ENCODE data around the gene C3. TPM values are rescaled to one million over a fixed set of nuclear protein-coding genes. Genes with fewer than 3 reads are reported as not detected.

Gene C3
- total RNA-seq (46.1 TPM), polyA plus RNA-seq (311 TPM)
- long read RNA-seq, donor 1: 0 reads
- long read RNA-seq, donor 2, full-length matches to known transcripts: 5 of 131 reads
- long read RNA-seq, donor 2, partial matches to known transcripts: 107 of 131 reads
- long read RNA-seq, donor 2, other reads (novel, unspliced or antisense): 19 of 131 reads
- long read RNA-seq, donor 3, full-length matches to known transcripts: 2 of 2 reads
- long read RNA-seq, donor 3, partial matches to known transcripts: 0 of 2 reads
- long read RNA-seq, donor 3, other reads (novel, unspliced or antisense): 0 of 2 reads
- long read RNA-seq, donor 4, partial matches to known transcripts: 0 of 1 reads
- long read RNA-seq, donor 4, other reads (novel, unspliced or antisense): 0 of 1 reads
- long read RNA-seq, donor 5, full-length matches to known transcripts: 6 of 20 reads
- long read RNA-seq, donor 5, partial matches to known transcripts: 14 of 20 reads
- long read RNA-seq, donor 5, other reads (novel, unspliced or antisense): 0 of 20 reads
- long read RNA-seq, donor 6, partial matches to known transcripts: 7 of 10 reads
- long read RNA-seq, donor 6, other reads (novel, unspliced or antisense): 0 of 10 reads
- long read RNA-seq, donor 7: 0 reads
- long read RNA-seq, donor 8, full-length matches to known transcripts: 1 of 1 reads
- long read RNA-seq, donor 8, partial matches to known transcripts: 0 of 1 reads
- long read RNA-seq, donor 8, other reads (novel, unspliced or antisense): 0 of 1 reads
- long read RNA-seq, donor 9: 0 reads
- long read RNA-seq, donor 10: 0 reads

DNA sequence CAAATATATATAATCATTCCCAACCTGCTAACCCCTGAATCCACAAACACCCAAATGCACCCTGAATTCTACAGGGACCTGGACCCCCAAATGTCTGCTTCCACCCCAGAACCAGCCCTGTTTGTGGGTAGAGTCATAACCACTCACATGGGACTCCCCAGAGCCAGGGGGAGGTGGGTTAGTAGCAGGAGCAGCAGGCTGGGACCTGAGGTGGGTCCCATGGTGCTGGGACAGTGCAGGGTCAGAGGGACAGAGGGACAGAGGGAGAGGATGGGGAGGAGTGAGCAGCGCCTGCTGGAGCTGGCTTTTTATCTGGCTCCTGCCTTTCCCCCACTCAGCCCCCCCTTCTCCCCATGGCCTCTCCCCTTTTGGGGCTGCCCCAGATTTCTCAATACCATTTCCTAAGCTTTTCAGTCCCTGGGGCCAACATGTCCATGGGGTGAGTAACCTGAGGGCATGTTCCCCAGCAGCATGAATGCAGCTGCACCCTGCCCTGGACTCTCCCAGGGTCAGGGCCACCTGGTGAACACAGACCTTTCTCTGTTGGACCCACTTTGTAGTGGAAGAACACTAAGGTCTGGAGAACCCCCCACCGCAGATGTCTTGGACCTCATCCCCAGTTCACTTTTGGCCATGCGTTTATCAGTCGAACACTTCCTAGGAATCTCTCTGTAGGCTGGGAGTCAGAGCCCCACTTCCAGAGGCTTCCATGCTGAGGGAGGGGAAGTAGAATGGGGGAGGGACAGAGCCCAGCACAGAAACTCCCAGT, at the start of gene C3:
Gene C3, minus strand, starts transcription at position 282 of the 769 bp plus-strand sequence. Its CDS starts 61 bp downstream, at position 221.
- 95% methylated on average over 4 of the region's 4 CpGs for WGBS
- no peak for DNase-seq (ENCODE audit: low read depth in 6 of 9, low spot score in 9 of 9)
- peaks cover 0 to 2% of the 10 kb centered on the region in 2 donors for H3K27me3 ChIP-seq (ENCODE audit: control insufficient read depth in 2 of 2, insufficient read depth in 1 of 2, low read length in 1 of 2)
- H3K36me3 ChIP-seq (ENCODE audit: control insufficient read depth in 2 of 2, insufficient read depth in 2 of 2, low read length in 1 of 2): no peaks in the 10 kb centered on the region
- peaks cover 0 to 11% of the 10 kb centered on the region in 2 donors for H3K4me1 ChIP-seq (ENCODE audit: control insufficient read depth in 2 of 2, insufficient read depth in 2 of 2, low read length in 2 of 2)
- peak within 1 kb of the TSS in 1 of 2 donors; percentile 52 for H3K27ac ChIP-seq (ENCODE audit: low read depth in 1 of 2, low read length in 1 of 2)
- H3K4me3 ChIP-seq (ENCODE audit: low read length in 2 of 2): peak within 1 kb of the TSS in 1 of 2 donors; percentile 10
- peaks cover 0 to 7% of the 10 kb centered on the region in 2 donors for H3K9me3 ChIP-seq (ENCODE audit: control insufficient read depth in 2 of 2, insufficient read depth in 1 of 2, low read length in 1 of 2)

DNA sequence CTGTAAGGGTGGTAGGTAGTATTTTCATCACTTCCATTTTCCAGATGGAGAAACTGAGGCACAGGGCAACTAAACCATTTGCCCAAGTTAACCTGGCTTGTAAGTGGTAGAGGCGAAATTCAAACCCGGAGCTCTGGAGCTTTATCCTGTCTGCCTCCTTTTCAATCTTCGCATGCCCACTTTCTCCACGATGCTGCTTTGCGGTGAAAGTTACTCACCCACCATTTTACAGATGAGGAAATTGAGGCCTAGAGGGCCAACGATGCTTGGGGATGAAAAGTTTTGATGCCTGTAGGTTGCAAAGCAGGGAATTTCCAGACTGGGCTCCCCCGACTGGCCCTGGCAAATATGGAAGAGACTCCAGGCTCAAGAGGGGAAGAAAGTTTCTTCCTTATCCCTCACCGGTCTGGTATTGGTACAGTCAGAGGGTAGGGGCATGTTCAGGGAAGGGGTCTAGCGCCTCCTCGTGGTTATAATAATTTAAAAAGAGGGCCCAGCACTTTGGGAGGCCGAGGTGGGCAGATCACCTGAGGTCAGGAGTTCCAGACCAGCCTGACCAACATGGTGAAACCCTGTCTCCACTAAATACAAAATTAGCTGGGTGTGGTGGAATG, 48.7 kb upstream of the C3 start:
- peaks cover 0 to 4% of the 10 kb centered on the region in 2 donors for H3K9me3 ChIP-seq (ENCODE audit: control insufficient read depth in 2 of 2, insufficient read depth in 1 of 2, low read length in 1 of 2)
- peaks cover 0 to 4% of the 10 kb centered on the region in 2 donors for H3K27me3 ChIP-seq (ENCODE audit: control insufficient read depth in 2 of 2, insufficient read depth in 1 of 2, low read length in 1 of 2)
- H3K4me1 ChIP-seq (ENCODE audit: control insufficient read depth in 2 of 2, insufficient read depth in 2 of 2, low read length in 2 of 2): peaks cover 11 to 44% of the 10 kb centered on the region in 2 donors
- no peak overlapping the region for H3K4me3 ChIP-seq (ENCODE audit: low read length in 2 of 2)
- no peaks in the 10 kb centered on the region for H3K36me3 ChIP-seq (ENCODE audit: control insufficient read depth in 2 of 2, insufficient read depth in 2 of 2, low read length in 1 of 2)
- peak in 1 of 9 donors; percentile 21 for DNase-seq (ENCODE audit: low read depth in 6 of 9, low spot score in 9 of 9)
- H3K27ac ChIP-seq (ENCODE audit: low read depth in 1 of 2, low read length in 1 of 2): no peak overlapping the region
- 87% methylated on average over 11 of the region's 11 CpGs for WGBS

DNA sequence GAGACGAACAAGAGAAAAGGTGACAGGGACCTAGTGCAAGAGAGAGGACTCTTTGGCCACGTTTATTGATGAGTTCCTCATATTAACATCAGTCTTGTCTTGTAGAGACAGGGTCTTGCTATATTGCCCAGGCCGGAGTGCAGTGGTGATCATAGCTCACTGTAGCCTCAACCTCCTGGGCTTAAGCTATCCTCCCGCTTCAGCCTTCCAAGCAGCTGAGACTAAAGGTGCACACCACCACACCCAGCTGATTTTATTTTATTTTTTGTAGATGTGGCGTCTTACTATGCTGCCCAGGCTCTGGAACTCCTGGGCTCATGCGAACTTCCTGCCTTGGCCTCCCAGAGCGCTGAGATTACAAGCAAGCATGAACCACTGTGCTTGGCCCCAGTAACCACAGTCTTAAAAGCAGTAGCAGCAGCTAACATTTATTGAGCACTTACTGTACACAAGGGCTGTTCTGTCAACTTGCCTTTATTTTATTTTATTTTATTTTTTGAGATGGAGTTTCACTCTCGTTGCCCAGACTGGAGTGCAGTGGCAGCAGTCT, 47.9 kb upstream of the C3 start:
- H3K36me3 ChIP-seq (ENCODE audit: control insufficient read depth in 2 of 2, insufficient read depth in 2 of 2, low read length in 1 of 2): no peaks in the 10 kb centered on the region
- peaks cover 0 to 4% of the 10 kb centered on the region in 2 donors for H3K9me3 ChIP-seq (ENCODE audit: control insufficient read depth in 2 of 2, insufficient read depth in 1 of 2, low read length in 1 of 2)
- peaks cover 11 to 43% of the 10 kb centered on the region in 2 donors for H3K4me1 ChIP-seq (ENCODE audit: control insufficient read depth in 2 of 2, insufficient read depth in 2 of 2, low read length in 2 of 2)
- H3K27me3 ChIP-seq (ENCODE audit: control insufficient read depth in 2 of 2, insufficient read depth in 1 of 2, low read length in 1 of 2): peaks cover 0 to 4% of the 10 kb centered on the region in 2 donors
- WGBS: 66% methylated on average over 8 of the region's 8 CpGs
- H3K27ac ChIP-seq (ENCODE audit: low read depth in 1 of 2, low read length in 1 of 2): peak overlapping the region; percentile 85 to 86
- H3K4me3 ChIP-seq (ENCODE audit: low read length in 2 of 2): peak overlapping the region; percentile 73 to 75
- DNase-seq (ENCODE audit: low read depth in 6 of 9, low spot score in 9 of 9): peak in 1 of 9 donors; percentile 36

DNA sequence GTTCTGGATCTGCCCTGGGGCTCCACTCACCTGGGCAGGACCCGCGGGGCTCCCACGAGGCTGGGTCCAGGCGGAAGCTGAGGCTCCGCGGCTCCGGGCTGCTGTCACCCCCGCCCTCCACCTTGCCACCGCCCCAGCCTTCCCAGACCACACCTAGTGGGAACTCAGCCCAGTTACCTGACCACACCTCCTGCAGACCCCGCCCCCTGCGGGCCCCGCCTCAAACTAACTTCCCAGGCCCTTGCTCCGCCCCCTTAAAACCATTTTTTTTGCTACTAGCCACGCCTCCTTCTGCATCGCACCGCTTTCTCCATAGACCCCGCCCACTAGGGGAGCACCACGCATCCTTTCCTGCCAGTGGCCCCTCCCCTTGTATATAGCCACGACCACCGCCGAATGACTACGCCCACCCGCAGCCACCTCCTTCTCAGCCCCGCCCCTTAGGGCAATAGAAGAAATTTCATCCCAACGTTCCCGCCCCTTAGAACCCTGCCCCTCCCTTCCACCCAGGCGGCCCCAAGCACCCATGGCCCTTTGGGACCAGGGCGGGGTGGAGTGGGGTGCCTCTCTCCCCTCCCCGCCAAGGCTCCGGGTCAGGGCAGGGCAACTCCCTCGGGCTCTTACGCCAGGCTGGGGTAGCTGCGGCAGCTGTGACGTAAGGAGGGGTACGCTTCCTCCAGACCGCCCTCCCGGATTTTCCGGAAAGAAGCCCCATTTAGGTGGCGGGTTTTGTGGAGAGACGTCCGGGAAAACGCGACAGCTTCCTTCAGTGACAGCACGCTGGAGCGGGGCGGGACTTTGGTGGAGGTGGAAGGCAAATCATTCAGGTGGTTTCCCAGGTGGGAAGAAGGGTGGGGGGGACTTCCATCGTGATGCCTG, 47.1 kb upstream of the C3 start, which contains the start of gene SH2D3A:
Gene SH2D3A, minus strand, starts transcription at position 79 of the 879 bp plus-strand sequence. CDS start 3,687 bp downstream, outside the sequence.
- Histone ChIP-seq H3K4me1 (ENCODE audit: control insufficient read depth in 2 of 2, insufficient read depth in 2 of 2, low read length in 2 of 2) (peaks cover 11 to 42% of the 10 kb centered on the region in 2 donors), H3K27me3 (ENCODE audit: control insufficient read depth in 2 of 2, insufficient read depth in 1 of 2, low read length in 1 of 2) (peaks cover 0 to 4% of the 10 kb centered on the region in 2 donors), H3K27ac (ENCODE audit: low read depth in 1 of 2, low read length in 1 of 2) (peak within 1 kb of the TSS; percentile 85 to 86), H3K9me3 (ENCODE audit: control insufficient read depth in 2 of 2, insufficient read depth in 1 of 2, low read length in 1 of 2) (peaks cover 0 to 4% of the 10 kb centered on the region in 2 donors), H3K36me3 (ENCODE audit: control insufficient read depth in 2 of 2, insufficient read depth in 2 of 2, low read length in 1 of 2) (no peaks in the 10 kb centered on the region), H3K4me3 (ENCODE audit: low read length in 2 of 2) (peak within 1 kb of the TSS; percentile 73 to 75)
- 3% methylated on average over 47 of the region's 47 CpGs for WGBS
- DNase-seq (ENCODE audit: low read depth in 6 of 9, low spot score in 9 of 9): peak; percentile 87 to 97 (median 92)

DNA sequence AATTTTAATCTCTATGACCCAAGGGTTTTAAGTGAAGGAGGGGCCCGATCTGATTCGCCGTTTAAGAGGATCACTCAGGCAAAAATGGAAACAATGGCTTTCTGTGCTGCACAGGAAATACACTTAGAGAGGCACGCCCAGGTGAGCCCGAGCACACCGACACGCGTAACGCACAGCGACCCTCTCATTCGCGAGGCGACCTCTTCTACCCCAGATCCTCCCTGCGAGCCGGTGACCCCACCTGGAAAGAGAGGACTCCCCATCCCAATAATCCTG, 46.6 kb upstream of the C3 start:
- WGBS: 1% methylated on average over 15 of the region's 15 CpGs
- Histone ChIP-seq H3K27me3 (ENCODE audit: control insufficient read depth in 2 of 2, insufficient read depth in 1 of 2, low read length in 1 of 2) (peaks cover 0 to 4% of the 10 kb centered on the region in 2 donors), H3K36me3 (ENCODE audit: control insufficient read depth in 2 of 2, insufficient read depth in 2 of 2, low read length in 1 of 2) (no peaks in the 10 kb centered on the region), H3K4me1 (ENCODE audit: control insufficient read depth in 2 of 2, insufficient read depth in 2 of 2, low read length in 2 of 2) (peaks cover 9 to 38% of the 10 kb centered on the region in 2 donors), H3K4me3 (ENCODE audit: low read length in 2 of 2) (peak overlapping the region; percentile 73 to 75), H3K9me3 (ENCODE audit: control insufficient read depth in 2 of 2, insufficient read depth in 1 of 2, low read length in 1 of 2) (peaks cover 0 to 4% of the 10 kb centered on the region in 2 donors), H3K27ac (ENCODE audit: low read depth in 1 of 2, low read length in 1 of 2) (peak overlapping the region; percentile 84)
- DNase-seq (ENCODE audit: low read depth in 6 of 9, low spot score in 9 of 9): peak in 3 of 9 donors; percentile 52 to 74 (median 56)

DNA sequence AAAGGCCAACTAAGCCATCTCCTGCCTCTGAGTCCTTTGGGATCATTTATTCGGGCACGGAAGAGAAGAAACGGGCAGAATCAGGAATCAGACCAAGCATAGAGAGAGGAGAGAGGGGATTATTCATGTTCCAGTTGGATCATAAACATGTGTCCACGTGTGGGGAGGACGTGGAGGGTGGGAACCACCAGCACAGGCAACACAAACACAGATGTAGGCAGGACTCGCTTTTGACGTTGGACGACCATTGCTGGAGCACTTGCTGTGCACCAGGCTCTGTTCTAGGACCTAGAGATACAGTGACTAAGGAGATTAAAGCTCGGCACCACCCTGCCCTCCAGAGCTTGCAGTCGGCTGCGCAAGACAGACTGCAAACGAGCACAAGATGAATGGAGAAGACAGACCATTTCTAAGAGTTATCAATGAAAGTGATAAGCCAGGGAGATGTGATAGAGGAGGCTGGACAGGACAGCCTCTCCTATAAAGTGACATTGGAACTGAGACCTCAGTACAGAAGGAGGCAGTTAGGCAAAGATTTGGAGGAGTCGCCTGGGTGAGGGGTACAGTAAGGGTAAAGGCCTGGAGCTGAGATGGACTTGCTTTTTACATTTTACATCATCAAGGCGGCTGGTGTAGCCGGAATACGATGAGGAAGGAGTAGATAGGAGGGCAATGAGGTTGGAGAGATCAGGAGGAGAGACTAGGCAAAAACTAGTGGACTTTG, 46.1 kb upstream of the C3 start:
- peak overlapping the region; percentile 54 to 84 for H3K27ac ChIP-seq (ENCODE audit: low read depth in 1 of 2, low read length in 1 of 2)
- DNase-seq (ENCODE audit: low read depth in 6 of 9, low spot score in 9 of 9): no peak
- peaks cover 7 to 34% of the 10 kb centered on the region in 2 donors for H3K4me1 ChIP-seq (ENCODE audit: control insufficient read depth in 2 of 2, insufficient read depth in 2 of 2, low read length in 2 of 2)
- peaks cover 0 to 4% of the 10 kb centered on the region in 2 donors for H3K27me3 ChIP-seq (ENCODE audit: control insufficient read depth in 2 of 2, insufficient read depth in 1 of 2, low read length in 1 of 2)
- WGBS: 71% methylated on average over 16 of the region's 16 CpGs
- peaks cover 0 to 4% of the 10 kb centered on the region in 2 donors for H3K9me3 ChIP-seq (ENCODE audit: control insufficient read depth in 2 of 2, insufficient read depth in 1 of 2, low read length in 1 of 2)
- H3K4me3 ChIP-seq (ENCODE audit: low read length in 2 of 2): peak overlapping the region; percentile 73 to 75
- H3K36me3 ChIP-seq (ENCODE audit: control insufficient read depth in 2 of 2, insufficient read depth in 2 of 2, low read length in 1 of 2): no peaks in the 10 kb centered on the region

DNA sequence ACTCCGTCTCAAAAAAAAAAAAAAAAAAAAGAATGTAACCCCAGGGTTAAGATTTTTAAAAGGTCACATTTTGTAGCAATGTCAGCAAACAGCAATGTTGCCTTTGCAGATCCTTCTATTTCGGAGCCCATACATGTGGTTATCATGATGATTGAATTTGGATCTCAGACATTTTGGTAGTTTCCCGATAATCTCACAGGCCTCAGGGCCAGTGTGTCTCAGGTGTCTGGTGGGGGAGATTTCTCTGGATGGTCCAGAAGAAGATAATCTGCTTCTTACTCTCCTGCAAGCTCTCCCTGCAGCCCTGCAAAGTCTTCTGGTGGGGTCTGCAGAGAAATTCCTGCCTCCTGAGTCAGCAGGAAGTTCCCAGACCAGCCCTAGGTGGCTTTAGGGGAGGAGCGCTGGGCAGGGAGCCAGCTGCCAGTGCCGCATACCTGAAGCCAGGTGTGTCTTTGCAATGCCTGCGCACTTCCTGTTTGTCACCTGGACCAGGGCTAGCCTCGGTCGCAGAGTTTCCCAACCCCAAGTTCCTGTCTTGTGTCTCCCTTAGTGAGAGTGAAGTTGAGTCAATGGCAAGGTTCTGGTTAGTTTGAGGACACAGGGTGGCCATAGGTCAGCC, 45.4 kb upstream of the C3 start:
- H3K4me1 ChIP-seq (ENCODE audit: control insufficient read depth in 2 of 2, insufficient read depth in 2 of 2, low read length in 2 of 2): peaks cover 7 to 34% of the 10 kb centered on the region in 2 donors
- H3K4me3 ChIP-seq (ENCODE audit: low read length in 2 of 2): no peak overlapping the region
- peaks cover 0 to 8% of the 10 kb centered on the region in 2 donors for H3K9me3 ChIP-seq (ENCODE audit: control insufficient read depth in 2 of 2, insufficient read depth in 1 of 2, low read length in 1 of 2)
- H3K27ac ChIP-seq (ENCODE audit: low read depth in 1 of 2, low read length in 1 of 2): peak overlapping the region; percentile 19 to 40
- H3K36me3 ChIP-seq (ENCODE audit: control insufficient read depth in 2 of 2, insufficient read depth in 2 of 2, low read length in 1 of 2): no peaks in the 10 kb centered on the region
- peak in 1 of 9 donors; percentile 24 for DNase-seq (ENCODE audit: low read depth in 6 of 9, low spot score in 9 of 9)
- WGBS: 62% methylated on average over 8 of the region's 8 CpGs
- peaks cover 0 to 4% of the 10 kb centered on the region in 2 donors for H3K27me3 ChIP-seq (ENCODE audit: control insufficient read depth in 2 of 2, insufficient read depth in 1 of 2, low read length in 1 of 2)
